Liver (tissue), 9 donors: ENCODE results near the gene DNMT3A. TPM values are rescaled to one million over a fixed set of nuclear protein-coding genes. Genes with fewer than 3 reads are reported as not detected.

Experiments used
- DNase-seq: peaks from one replicate; pipeline ENCODE4 v3.0.0-alpha.2; 2017; ENCODE audit warnings: low spot score
- H3K27ac ChIP-seq, 2 donors: one replicate each; pipeline ENCODE4 v1.7.0; 2013; ENCODE audit warnings: inconsistent platforms in 2 of 2, low read length in 2 of 2, control low read depth in 1 of 2, low read depth in 1 of 2, mild to moderate bottlenecking in 1 of 2
- H3K27me3 ChIP-seq, 4 donors: one replicate each; pipeline versions ENCODE4 v1.6.1 to v1.7.0; 2013; ENCODE audit warnings: low read length in 3 of 4, inconsistent platforms in 1 of 4, mild to moderate bottlenecking in 1 of 4, moderate library complexity in 1 of 4; ENCODE audit not compliant: control insufficient read depth in 4 of 4, insufficient read depth in 4 of 4
- H3K36me3 ChIP-seq, 4 donors: one replicate each; pipeline versions ENCODE4 v1.6.1 to v1.7.0; 2013; ENCODE audit warnings: low read length in 3 of 4, mild to moderate bottlenecking in 3 of 4, low read depth in 1 of 4, moderate library complexity in 1 of 4; ENCODE audit not compliant: control insufficient read depth in 4 of 4, insufficient read depth in 3 of 4
- H3K4me1 ChIP-seq, 4 donors: one replicate each; pipeline versions ENCODE4 v1.6.1 to v1.7.0; 2013; ENCODE audit warnings: low read length in 3 of 4, mild to moderate bottlenecking in 3 of 4, moderate library complexity in 1 of 4; ENCODE audit not compliant: control insufficient read depth in 4 of 4, insufficient read depth in 4 of 4
- H3K4me3 ChIP-seq, 3 donors: one replicate each; pipeline versions ENCODE4 v1.6.1 to v1.7.0; 2013; ENCODE audit warnings: low read length in 3 of 3, control low read depth in 1 of 3, low read depth in 1 of 3, mild to moderate bottlenecking in 1 of 3
- H3K9ac ChIP-seq, 2 donors: one replicate each; pipeline ENCODE4 v1.7.0; 2013; ENCODE audit warnings: low read length in 2 of 2, mild to moderate bottlenecking in 2 of 2, moderate library complexity in 2 of 2, control low read depth in 1 of 2, low read depth in 1 of 2
- H3K9me3 ChIP-seq, 4 donors: one replicate each; pipeline versions ENCODE4 v1.6.1 to v1.7.0; 2013; ENCODE audit warnings: low read length in 3 of 4; ENCODE audit not compliant: control insufficient read depth in 4 of 4
- EGR1 ChIP-seq, 2 donors: IDR thresholded peaks; 2 replicates each; pipeline ENCODE4 v1.6.1; 2016 to 2018; ENCODE audit warnings: antibody characterized with exemption in 2 of 2, low read depth in 2 of 2
- FOXA1 ChIP-seq: IDR thresholded peaks from 2 replicates; pipeline ENCODE4 v1.6.1; 2016; ENCODE audit warnings: antibody characterized with exemption
- FOXA2 ChIP-seq: IDR thresholded peaks from 2 replicates; pipeline ENCODE4 v1.6.1; 2016; ENCODE audit warnings: antibody characterized with exemption
- GABPA ChIP-seq, 2 donors: IDR thresholded peaks in 1 of 2; conservative IDR thresholded peaks in 1 of 2; 2 replicates each; pipeline ENCODE4 v1.6.1; 2016; ENCODE audit warnings: antibody characterized with exemption in 2 of 2, mild to moderate bottlenecking in 1 of 2, moderate library complexity in 1 of 2
- HNF4A ChIP-seq, 2 donors: conservative IDR thresholded peaks; 2 replicates each; pipeline ENCODE4 v1.6.1; 2016; ENCODE audit warnings: antibody characterized with exemption in 2 of 2, mild to moderate bottlenecking in 2 of 2
- HNF4G ChIP-seq: IDR thresholded peaks from 2 replicates; pipeline ENCODE4 v1.6.1; 2016; ENCODE audit warnings: antibody characterized with exemption
- JUND ChIP-seq, 2 donors: IDR thresholded peaks; 2 replicates each; pipeline ENCODE4 v1.6.1; 2016; ENCODE audit warnings: antibody characterized with exemption in 2 of 2
- NR2F2 ChIP-seq: IDR thresholded peaks from 2 replicates; pipeline ENCODE4 v1.6.1; 2016; ENCODE audit warnings: antibody characterized with exemption
- RAD21 ChIP-seq, 2 donors: IDR thresholded peaks; 2 replicates each; pipeline ENCODE4 v1.6.1; 2016; ENCODE audit warnings: antibody characterized with exemption in 2 of 2, mild to moderate bottlenecking in 2 of 2
- RXRA ChIP-seq, 2 donors: IDR thresholded peaks; 2 replicates each; pipeline ENCODE4 v1.6.1; 2017 to 2018; ENCODE audit warnings: antibody characterized with exemption in 2 of 2, mild to moderate bottlenecking in 1 of 2
- SP1 ChIP-seq: IDR thresholded peaks from 2 replicates; pipeline ENCODE4 v1.6.1; 2018; ENCODE audit warnings: antibody characterized with exemption, mild to moderate bottlenecking
- TAF1 ChIP-seq: conservative IDR thresholded peaks from 2 replicates; pipeline ENCODE4 v1.6.1; 2016; ENCODE audit warnings: antibody characterized with exemption, mild to moderate bottlenecking
- YY1 ChIP-seq: IDR thresholded peaks from 2 replicates; pipeline ENCODE4 v1.6.1; 2016; ENCODE audit warnings: antibody characterized with exemption, mild to moderate bottlenecking
- WGBS: extraction: QIAGEN DNeasy Blood & Tissue Kit; methylation state at CpG from one replicate; pipeline ENCODE4 v1.1.7; 2013; 5-methylcytosine and 5-hydroxymethylcytosine counted together
- polyA plus RNA-seq, 2 donors: library from polyadenylated mRNA; stranded (reverse) in 1 of 2; unstranded in 1 of 2; fragments of 200-250 nt in 1 of 2; fragments of >200 nt in 1 of 2; fragmentation: Nextera tagmentation in 1 of 2; extraction: Ambion mirVana in 1 of 2; gene quantifications; one replicate each; pipeline versions ENCODE4 v1.2.1 to v1.2.3, GENCODE V29; 2013 to 2015
- total RNA-seq, 2 donors: library from RNA; depleted of rRNA; stranded (reverse); fragments of >200 nt; gene quantifications; one replicate each; pipeline ENCODE4 v1.2.3, GENCODE V29; 2014
- TF ChIP-seq, protein P1 (sequence below): IDR thresholded peaks from 2 replicates; pipeline ENCODE4 v1.6.1; 2016; ENCODE audit warnings: antibody characterized with exemption
- TF ChIP-seq, protein P2 (sequence below): IDR thresholded peaks from 2 replicates; pipeline ENCODE4 v1.6.1; 2016; ENCODE audit warnings: antibody characterized with exemption
- TF ChIP-seq, protein P3 (sequence below): IDR thresholded peaks from 2 replicates; pipeline ENCODE4 v1.6.1; 2016; ENCODE audit warnings: antibody characterized with exemption, mild to moderate bottlenecking
- TF ChIP-seq, protein P4 (sequence below): fragments of 150-350 bp; IDR thresholded peaks from 2 replicates; pipeline ENCODE4 v1.5.1; 2017; ENCODE audit warnings: improper control_type of control experiment, low read depth, low read length; ENCODE audit not compliant: missing input control
- TF ChIP-seq, protein P5 (sequence below): IDR thresholded peaks from 2 replicates; pipeline ENCODE4 v1.6.1; 2016; ENCODE audit warnings: antibody characterized with exemption
- donor health status: healthy.
- donor health status: healthy.
- donor health status: healthy.
- donor health status: healthy.
- donor health status: healthy.

DNMT3A gene
- total and polyA plus RNA-seq, 4 donors = 3.5 to 24.2 (median 8.1) TPM

DNA sequence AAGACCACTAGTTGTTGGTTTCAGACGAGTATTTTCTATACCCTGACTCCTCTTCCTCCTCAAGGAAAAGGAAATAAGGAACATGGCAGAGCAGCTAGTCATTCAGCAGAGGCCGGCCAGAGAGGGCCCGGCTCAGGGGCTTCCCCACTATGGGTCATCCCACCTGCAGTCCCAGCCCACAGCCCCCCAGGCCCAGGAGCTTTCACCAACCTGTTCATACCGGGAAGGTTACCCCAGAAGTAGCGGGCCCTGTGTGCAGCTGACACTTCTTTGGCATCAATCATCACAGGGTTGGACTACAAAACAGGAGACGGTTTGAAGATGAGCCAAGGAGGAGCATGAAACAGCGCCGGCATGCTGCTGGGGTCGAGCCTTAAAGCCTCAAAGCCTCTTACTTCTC lies 102.8 kb downstream of the DNMT3A start:
- H3K36me3 ChIP-seq = peaks cover 15 to 83% (median 46%) of the 10 kb centered on the region in 4 donors
- H3K27ac ChIP-seq = no peak overlapping the region
- TF ChIP-seq GABPA (IDR thresholded peaks at IDR 0.05 in 1 of 2, conservative IDR thresholded peaks at IDR 0.05 in 1 of 2) (no peak), RAD21 (IDR thresholded peaks at IDR 0.05) (no peak), YY1 (no peak), NR2F2 (no peak), HNF4A (conservative IDR thresholded peaks at IDR 0.05) (no peak), TAF1 (no peak)
- TF ChIP-seq, protein P1, sequence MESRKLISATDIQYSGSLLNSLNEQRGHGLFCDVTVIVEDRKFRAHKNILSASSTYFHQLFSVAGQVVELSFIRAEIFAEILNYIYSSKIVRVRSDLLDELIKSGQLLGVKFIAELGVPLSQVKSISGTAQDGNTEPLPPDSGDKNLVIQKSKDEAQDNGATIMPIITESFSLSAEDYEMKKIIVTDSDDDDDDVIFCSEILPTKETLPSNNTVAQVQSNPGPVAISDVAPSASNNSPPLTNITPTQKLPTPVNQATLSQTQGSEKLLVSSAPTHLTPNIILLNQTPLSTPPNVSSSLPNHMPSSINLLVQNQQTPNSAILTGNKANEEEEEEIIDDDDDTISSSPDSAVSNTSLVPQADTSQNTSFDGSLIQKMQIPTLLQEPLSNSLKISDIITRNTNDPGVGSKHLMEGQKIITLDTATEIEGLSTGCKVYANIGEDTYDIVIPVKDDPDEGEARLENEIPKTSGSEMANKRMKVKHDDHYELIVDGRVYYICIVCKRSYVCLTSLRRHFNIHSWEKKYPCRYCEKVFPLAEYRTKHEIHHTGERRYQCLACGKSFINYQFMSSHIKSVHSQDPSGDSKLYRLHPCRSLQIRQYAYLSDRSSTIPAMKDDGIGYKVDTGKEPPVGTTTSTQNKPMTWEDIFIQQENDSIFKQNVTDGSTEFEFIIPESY = no peak
- 94% methylated on average over 9 of the region's 9 CpGs for WGBS
- DNase-seq = no peak
- H3K4me3 ChIP-seq = no peak overlapping the region
- no peaks in the 10 kb centered on the region for H3K4me1 ChIP-seq
- H3K9me3 ChIP-seq = no peaks in the 10 kb centered on the region
- no peak overlapping the region for H3K9ac ChIP-seq
- no peaks in the 10 kb centered on the region for H3K27me3 ChIP-seq

DNA sequence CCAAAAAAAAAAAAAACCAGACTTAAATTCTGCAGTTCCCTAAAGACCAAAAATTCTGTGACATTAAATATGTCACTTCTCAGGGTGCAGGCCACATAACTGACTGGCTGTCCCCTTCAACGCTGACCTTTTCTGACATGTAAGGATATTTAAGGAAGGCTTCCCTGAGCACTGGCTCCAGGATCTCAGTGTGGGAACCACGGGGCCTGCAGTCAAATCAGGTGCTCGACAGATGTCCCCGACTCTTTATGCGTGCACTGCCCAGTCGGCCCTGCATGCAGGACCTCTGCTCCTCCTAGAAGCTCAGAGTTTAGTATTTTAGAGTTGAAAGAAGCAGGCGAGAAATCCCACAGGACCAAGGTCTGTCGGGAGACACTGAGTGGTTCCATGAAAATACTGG lies 104.0 kb downstream of the DNMT3A start:
- WGBS = 96% methylated on average over 8 of the region's 8 CpGs
- no peaks in the 10 kb centered on the region for H3K4me1 ChIP-seq

DNA sequence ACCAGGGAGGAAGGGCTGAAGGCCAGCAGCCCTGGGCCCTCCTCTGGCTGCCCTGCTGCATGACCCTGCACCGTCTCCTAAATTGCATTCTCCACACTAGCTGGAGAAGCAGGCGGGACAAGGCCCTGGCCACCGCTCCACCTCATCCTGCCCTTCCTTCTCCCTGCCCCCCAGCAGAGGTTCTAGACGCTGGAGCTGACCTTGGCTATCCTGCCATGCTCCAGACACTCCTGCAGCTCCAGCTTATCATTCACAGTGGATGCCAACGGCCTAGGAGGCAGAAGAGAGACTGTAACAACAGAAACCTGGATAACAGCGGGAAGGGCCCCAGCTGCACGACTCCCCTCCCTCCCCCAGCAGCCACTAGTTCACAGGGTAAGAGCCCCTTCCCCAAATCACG lies 105.0 kb downstream of the DNMT3A start:
- Histone ChIP-seq H3K4me3 (no peak overlapping the region), H3K9me3 (no peaks in the 10 kb centered on the region), H3K27me3 (no peaks in the 10 kb centered on the region), H3K36me3 (peaks cover 16 to 86% (median 53%) of the 10 kb centered on the region in 4 donors), H3K4me1 (no peaks in the 10 kb centered on the region), H3K9ac (no peak overlapping the region), H3K27ac (no peak overlapping the region)
- no peak for DNase-seq
- WGBS = 93% methylated on average over 8 of the region's 8 CpGs
- TF ChIP-seq EGR1 (IDR thresholded peaks at IDR 0.05; ENCODE audit: low read depth in 2 of 2) = no peak
- TF ChIP-seq HNF4A (conservative IDR thresholded peaks at IDR 0.05) = no peak
- TF ChIP-seq SP1 = no peak
- no peak for TF ChIP-seq FOXA1
- TF ChIP-seq, protein P2, sequence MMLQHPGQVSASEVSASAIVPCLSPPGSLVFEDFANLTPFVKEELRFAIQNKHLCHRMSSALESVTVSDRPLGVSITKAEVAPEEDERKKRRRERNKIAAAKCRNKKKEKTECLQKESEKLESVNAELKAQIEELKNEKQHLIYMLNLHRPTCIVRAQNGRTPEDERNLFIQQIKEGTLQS = no peak
- TF ChIP-seq FOXA2 = no peak
- TF ChIP-seq, protein P3, sequence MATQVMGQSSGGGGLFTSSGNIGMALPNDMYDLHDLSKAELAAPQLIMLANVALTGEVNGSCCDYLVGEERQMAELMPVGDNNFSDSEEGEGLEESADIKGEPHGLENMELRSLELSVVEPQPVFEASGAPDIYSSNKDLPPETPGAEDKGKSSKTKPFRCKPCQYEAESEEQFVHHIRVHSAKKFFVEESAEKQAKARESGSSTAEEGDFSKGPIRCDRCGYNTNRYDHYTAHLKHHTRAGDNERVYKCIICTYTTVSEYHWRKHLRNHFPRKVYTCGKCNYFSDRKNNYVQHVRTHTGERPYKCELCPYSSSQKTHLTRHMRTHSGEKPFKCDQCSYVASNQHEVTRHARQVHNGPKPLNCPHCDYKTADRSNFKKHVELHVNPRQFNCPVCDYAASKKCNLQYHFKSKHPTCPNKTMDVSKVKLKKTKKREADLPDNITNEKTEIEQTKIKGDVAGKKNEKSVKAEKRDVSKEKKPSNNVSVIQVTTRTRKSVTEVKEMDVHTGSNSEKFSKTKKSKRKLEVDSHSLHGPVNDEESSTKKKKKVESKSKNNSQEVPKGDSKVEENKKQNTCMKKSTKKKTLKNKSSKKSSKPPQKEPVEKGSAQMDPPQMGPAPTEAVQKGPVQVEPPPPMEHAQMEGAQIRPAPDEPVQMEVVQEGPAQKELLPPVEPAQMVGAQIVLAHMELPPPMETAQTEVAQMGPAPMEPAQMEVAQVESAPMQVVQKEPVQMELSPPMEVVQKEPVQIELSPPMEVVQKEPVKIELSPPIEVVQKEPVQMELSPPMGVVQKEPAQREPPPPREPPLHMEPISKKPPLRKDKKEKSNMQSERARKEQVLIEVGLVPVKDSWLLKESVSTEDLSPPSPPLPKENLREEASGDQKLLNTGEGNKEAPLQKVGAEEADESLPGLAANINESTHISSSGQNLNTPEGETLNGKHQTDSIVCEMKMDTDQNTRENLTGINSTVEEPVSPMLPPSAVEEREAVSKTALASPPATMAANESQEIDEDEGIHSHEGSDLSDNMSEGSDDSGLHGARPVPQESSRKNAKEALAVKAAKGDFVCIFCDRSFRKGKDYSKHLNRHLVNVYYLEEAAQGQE = no peak
- TF ChIP-seq, protein P4, sequence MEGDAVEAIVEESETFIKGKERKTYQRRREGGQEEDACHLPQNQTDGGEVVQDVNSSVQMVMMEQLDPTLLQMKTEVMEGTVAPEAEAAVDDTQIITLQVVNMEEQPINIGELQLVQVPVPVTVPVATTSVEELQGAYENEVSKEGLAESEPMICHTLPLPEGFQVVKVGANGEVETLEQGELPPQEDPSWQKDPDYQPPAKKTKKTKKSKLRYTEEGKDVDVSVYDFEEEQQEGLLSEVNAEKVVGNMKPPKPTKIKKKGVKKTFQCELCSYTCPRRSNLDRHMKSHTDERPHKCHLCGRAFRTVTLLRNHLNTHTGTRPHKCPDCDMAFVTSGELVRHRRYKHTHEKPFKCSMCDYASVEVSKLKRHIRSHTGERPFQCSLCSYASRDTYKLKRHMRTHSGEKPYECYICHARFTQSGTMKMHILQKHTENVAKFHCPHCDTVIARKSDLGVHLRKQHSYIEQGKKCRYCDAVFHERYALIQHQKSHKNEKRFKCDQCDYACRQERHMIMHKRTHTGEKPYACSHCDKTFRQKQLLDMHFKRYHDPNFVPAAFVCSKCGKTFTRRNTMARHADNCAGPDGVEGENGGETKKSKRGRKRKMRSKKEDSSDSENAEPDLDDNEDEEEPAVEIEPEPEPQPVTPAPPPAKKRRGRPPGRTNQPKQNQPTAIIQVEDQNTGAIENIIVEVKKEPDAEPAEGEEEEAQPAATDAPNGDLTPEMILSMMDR = no peak
- no peak for TF ChIP-seq RXRA (IDR thresholded peaks at IDR 0.05)
- no peak for TF ChIP-seq RAD21 (IDR thresholded peaks at IDR 0.05)
- no peak for TF ChIP-seq HNF4G
- no peak for TF ChIP-seq GABPA (IDR thresholded peaks at IDR 0.05 in 1 of 2, conservative IDR thresholded peaks at IDR 0.05 in 1 of 2)
- TF ChIP-seq, protein P5, sequence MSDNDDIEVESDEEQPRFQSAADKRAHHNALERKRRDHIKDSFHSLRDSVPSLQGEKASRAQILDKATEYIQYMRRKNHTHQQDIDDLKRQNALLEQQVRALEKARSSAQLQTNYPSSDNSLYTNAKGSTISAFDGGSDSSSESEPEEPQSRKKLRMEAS = no peak
- no peak for TF ChIP-seq JUND (IDR thresholded peaks at IDR 0.05)

More for the DNA sequence above, 104.0 kb downstream of the DNMT3A start:
- DNase-seq = no peak
- Histone ChIP-seq H3K36me3 (peaks cover 14 to 85% (median 54%) of the 10 kb centered on the region in 4 donors), H3K27me3 (no peaks in the 10 kb centered on the region), H3K27ac (no peak overlapping the region), H3K9me3 (no peaks in the 10 kb centered on the region), H3K9ac (no peak overlapping the region), H3K4me3 (no peak overlapping the region)
- TF ChIP-seq RXRA (IDR thresholded peaks at IDR 0.05) = no peak
- TF ChIP-seq, protein P2 = no peak
- no peak for TF ChIP-seq GABPA (IDR thresholded peaks at IDR 0.05 in 1 of 2, conservative IDR thresholded peaks at IDR 0.05 in 1 of 2)
- no peak for TF ChIP-seq JUND (IDR thresholded peaks at IDR 0.05)
- no peak for TF ChIP-seq FOXA1
